Stromal cell of bone marrow (primary cell): Measurements from ENCODE around the gene FOSL2.

Experiments
- DNase-seq: peaks from one replicate; pipeline ENCODE4 v3.0.0-alpha.2; 2012; ENCODE audit warnings: low read depth

FOSL2 gene

DNA sequence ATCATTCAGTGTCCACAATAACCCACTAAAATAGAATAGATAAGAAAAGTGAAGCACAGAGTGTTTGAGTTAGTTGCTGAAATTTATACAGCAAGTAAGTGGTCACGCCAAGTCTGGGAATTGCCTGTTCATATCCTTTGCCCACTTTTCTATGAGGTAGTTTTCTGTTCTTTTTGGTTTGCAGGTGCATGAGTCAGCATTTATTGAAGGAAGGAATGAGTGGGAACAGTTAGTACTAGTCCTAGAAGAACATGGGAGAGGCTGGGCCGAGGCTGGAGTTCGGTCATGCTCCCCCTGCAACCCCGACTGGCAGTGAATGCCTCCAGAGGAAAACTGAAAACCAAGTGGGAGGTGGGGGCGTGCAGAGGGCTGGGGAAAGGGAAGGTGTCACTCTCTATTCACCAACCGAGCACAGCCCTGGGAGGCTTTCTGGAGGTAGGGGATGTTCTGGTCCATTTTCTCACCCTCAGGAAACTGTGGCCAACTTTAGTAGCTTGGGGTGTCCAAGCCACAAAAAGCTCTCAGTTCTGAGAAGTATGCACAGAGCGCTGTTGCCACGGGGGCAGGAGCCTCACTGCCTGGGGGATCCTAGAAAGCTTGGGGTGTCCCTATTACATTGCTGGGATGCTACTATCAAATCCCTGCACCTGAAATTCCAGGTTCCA is 41.4 kb downstream of the FOSL2 start:
- DNase-seq, result no peak

DNA sequence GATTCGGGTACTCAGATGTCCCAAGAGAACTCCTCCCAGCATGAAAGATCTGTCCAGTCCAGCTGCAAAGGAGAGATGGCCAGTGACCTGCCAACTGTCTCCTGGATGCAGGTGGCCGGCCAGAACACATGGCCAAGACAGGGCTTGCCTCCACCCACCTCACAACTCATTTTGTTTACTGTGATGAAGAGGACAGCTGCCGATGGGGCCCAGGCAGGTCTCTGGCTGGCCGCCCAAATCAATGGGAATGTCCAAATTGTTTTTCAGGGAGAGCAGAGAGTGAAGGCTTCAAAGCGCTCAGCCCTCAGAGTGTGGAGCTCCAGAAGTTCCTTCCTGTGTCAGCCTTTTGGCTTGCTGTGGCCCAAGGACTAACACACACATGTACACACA is 41.9 kb downstream of the FOSL2 start:
- no peak for DNase-seq

GRCh38 chr2:28435241-28435640 is 42.6 kb downstream of the FOSL2 start:
- no peak for DNase-seq

- no peak for DNase-seq
Observed at GRCh38 chr2:28435814-28436351, 43.2 kb downstream of the FOSL2 start.

- DNase-seq, result no peak
Observed at GRCh38 chr2:28436525-28437051, 43.9 kb downstream of the FOSL2 start.

DNA sequence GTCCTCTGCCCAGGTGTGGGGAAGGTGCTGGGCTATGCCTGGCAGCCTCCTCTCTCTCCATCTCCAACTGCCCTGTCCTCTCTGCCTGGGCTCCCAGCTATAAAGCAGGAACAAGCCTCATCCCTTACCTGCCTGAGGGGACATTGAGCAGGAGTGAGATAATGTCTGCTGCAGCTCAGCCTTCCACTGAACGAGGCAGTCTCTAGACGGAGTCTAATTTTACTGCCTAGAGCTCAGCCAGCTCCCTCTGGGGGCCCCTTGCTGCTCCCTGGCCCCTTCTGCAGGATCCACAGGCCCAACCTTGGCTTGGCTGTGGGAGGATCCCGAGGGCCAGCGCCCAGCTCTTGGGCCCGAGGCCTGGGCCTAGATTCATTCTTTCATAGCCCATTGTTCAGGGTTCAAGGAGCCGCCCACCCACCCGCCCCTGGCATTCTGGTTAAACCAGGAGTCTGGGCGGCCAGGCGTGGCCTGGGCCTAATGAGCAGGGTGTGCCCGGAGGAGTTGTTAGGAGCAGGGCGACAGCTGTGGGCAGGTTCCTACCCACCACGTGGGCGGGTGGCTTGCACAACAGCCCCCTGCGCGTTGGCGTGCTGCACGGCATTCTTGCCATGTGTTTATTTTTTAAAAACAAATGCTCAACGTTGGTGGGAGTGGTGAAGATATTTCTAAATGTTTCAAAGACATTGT is 44.6 kb downstream of the FOSL2 start:
- DNase-seq, result no peak

GRCh38 chr2:28437918-28438317 is 45.3 kb downstream of the FOSL2 start:
- DNase-seq, result no peak

DNA sequence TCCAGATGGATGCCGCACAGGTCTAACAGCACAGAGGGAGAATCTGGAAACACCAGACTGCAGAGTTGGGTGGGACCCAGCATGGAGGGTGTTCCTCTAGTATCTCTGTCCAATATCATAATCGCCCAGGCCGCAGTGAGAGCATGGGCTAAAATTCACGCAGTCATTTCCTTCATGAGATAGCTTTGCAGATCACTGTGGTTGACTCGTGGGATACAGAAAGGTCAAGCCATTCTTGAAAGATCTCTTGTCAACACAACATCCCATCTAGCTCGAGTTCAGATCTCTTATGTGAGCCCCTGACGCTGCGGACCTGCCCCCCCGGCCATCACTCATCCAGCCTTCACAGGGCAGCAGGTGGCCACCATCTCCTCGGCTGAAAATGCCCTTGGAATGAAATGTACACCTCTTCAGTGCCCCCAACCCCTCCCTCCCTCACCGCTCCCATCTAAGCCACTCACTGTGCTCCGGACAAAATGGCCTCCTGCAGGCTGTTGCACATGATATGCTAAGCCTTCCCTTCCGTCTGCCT is 45.9 kb downstream of the FOSL2 start:
- no peak for DNase-seq

DNA sequence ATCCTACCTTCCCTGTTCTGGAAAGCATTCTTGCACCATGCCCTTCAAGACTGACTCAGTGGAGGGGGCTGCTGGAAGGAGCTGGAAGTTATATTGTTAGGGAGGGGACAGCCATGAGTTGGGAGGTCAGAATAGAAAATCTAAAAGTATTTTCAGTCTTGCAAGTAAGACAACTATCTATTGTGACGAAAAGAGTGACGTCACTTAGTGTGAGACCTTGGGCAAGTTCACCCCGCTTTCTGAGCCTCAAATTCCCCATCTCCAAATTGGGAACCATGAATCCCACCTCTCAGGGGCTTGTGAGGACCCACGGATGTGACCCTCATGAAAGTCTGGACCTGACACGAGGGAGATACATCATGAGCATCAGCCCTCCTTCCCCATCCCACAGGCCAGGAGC is 46.5 kb downstream of the FOSL2 start:
- DNase-seq, result no peak

GRCh38 chr2:28439763-28440162 is 47.1 kb downstream of the FOSL2 start:
- DNase-seq, result no peak

DNA sequence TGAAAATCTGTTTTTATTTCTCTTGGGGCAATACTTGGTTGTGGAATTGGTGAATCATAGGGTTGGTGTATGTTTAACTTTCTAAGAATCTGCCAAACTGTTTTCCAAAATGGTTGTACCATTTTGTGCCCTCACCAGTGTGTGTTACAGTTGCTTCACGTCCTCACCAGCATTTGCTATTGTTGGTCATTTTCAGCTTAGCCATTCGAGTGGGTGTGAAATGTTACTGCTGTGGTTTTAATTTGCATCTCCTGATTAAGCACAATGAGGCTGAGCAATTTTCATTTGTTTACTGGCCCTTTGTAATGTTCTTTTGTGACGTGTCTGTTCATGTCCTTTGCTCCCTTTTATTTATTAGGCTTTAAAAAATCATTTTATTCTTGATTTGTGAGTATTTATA is 49.7 kb downstream of the FOSL2 start:
- DNase-seq, result no peak

DNA sequence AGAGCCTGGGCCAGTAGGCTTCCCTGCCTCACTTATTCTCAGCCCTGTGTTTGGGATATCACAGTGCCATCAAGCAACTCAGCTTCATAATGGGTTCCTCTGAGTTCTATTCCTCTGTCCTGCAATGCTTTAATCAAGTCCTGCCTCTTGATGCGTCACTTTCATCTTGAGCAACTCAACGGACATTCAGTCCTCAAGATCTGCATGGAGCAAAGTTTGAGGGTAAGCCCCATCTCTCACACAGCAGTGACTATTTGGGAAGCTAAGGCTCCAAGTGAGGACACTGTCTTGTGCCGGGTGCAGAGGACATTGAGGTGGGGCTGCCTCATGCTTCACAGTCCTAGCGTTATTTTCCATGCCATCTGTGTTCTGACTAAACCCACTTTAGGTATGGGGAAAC is 52.3 kb downstream of the FOSL2 start:
- no peak for DNase-seq

- peak; percentile 98 for DNase-seq
Observed at GRCh38 chr2:28445448-28446258, 53.0 kb downstream of the FOSL2 start.

GRCh38 chr2:28446531-28446930 is 53.9 kb downstream of the FOSL2 start:
- no peak for DNase-seq

DNA sequence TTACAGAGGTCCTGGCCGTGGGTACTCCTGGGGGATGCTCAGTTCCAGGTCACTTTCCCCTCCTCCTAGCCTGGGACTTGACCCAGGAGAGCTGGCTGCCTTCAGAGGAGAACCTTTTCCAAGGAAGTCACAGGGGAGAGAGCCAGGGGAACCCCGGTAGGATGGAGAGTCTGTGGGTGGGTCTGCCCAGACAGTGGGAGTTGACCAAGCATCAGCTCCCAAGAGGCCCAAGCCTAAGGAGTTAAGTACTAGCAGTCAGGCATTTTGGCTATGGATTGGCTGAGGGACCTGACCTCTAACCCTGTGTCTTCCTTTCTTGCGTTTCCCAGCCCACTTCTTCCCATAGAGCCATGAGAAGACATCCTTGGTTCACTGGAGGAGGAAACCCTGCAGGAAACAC is 54.4 kb downstream of the FOSL2 start:
- DNase-seq, result no peak

DNA sequence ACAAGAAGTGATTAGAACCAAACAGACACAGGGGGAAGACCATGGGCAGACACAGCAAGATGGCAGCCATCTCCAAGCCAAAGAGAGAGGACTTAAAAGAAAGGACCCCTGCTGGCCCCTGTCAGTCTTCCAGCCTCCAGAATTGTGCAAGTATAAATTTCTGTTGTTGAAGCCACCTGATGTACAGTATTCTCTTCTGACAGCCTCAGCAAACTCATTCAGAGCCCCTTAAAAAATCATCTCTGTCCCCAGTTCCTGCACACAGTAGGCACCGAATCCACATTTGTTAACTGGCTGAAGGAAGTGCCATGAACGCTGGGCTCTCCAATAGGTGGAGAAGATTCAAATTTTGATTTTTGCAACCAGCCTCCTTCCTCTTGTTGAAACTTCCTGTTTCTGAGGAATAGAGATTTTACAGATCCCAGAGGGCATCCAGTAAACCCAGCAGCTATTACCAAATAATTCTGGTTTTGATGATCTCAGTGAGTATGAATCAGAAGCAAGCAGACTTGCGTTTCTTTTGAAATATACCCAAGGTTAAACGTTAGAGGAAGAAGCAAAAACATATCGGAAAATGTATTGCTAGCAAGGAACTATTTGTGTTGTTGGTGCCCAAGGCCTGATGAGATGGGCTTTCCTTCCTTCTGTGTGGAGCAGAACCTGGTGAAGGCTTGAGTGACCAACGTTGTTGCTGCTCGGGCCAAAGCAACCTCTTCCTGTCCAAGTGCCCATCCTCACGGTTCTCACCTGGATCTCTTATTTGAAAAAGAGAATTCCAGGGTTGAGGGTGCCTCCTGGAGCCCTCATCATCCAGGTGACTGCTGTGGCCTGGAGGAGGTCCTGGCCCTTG is 55.5 kb downstream of the FOSL2 start:
- peak; percentile 93 for DNase-seq

GRCh38 chr2:28448793-28449100 is 56.1 kb downstream of the FOSL2 start:
- no peak for DNase-seq

- DNase-seq, result no peak
Observed at GRCh38 chr2:28449126-28449487, 56.4 kb downstream of the FOSL2 start.

- DNase-seq, result no peak
Observed at GRCh38 chr2:28449488-28450395, 57.1 kb downstream of the FOSL2 start.

GRCh38 chr2:28450901-28451565 is 58.4 kb downstream of the FOSL2 start:
- DNase-seq, result no peak
